Coronary artery (tissue), 2 donors: ENCODE results near the gene C4orf51.

ENCODE experiments used
- DNase-seq: peaks from one replicate; pipeline ENCODE4 v3.0.0-alpha.2; 2017; ENCODE audit warnings: low spot score
- H3K27ac ChIP-seq, 2 donors: fragments of 200-600 bp; sonication (generic); one replicate each; pipeline ENCODE4 v1.5.1; 2016 to 2019
- H3K4me3 ChIP-seq: fragments of 200-600 bp; sonication (generic); 2 replicates; pipeline ENCODE4 v1.5.1; 2016; ENCODE audit warnings: mild to moderate bottlenecking, moderate library complexity
- TF ChIP-seq, protein P1 (sequence below): fragments of 200-600 bp; sonication (generic); IDR thresholded peaks from one replicate; pipeline ENCODE4 v1.5.1; 2019; ENCODE audit warnings: antibody characterized with exemption

The C4orf51 gene

DNA sequence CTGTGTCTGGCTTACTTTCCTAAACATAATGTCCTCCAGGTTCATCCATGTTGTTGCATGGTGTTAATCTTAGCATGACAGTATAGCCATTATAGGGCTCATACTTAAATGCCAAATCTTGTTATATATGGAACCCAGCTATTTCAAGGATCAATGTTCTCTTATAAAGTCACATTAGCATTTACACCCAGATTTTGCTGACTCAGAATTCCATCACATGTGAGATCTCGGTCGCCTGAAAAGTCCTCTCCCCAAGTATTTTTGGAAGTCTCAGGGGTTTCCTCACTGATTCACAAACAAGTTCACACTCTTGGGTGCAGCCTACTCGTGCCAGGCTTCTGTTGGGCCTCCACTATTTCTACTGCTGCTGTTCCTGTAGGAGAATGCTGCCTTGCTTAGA, 19.9 kb upstream of the C4orf51 start:
- H3K4me3 ChIP-seq, result no peak overlapping the region
- no peak overlapping the region for H3K27ac ChIP-seq
- TF ChIP-seq, protein P1, sequence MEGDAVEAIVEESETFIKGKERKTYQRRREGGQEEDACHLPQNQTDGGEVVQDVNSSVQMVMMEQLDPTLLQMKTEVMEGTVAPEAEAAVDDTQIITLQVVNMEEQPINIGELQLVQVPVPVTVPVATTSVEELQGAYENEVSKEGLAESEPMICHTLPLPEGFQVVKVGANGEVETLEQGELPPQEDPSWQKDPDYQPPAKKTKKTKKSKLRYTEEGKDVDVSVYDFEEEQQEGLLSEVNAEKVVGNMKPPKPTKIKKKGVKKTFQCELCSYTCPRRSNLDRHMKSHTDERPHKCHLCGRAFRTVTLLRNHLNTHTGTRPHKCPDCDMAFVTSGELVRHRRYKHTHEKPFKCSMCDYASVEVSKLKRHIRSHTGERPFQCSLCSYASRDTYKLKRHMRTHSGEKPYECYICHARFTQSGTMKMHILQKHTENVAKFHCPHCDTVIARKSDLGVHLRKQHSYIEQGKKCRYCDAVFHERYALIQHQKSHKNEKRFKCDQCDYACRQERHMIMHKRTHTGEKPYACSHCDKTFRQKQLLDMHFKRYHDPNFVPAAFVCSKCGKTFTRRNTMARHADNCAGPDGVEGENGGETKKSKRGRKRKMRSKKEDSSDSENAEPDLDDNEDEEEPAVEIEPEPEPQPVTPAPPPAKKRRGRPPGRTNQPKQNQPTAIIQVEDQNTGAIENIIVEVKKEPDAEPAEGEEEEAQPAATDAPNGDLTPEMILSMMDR, result no peak
- DNase-seq, result no peak

DNA sequence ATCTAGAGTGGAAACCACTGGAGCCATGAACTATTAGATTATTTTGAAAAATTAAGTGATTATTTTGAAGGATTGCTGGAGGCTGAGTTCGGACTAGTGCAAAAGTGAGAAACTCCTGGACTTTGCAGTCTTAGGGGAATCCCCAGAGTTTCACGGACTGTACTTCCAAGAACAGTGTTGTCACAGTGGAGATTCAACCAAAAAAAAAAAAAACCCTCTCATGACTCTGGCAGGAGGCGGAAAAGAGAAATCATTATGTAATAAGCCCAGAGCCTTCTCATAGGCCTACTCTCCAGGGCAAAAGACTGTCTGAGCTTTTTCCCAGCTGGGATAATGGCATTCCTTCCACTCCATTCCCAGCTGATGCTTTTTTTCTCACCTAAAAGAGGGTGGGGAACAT, 16.8 kb upstream of the C4orf51 start:
- TF ChIP-seq, protein P1, result no peak
- Histone ChIP-seq H3K27ac (no peak overlapping the region), H3K4me3 (no peak overlapping the region)
- no peak for DNase-seq

DNA sequence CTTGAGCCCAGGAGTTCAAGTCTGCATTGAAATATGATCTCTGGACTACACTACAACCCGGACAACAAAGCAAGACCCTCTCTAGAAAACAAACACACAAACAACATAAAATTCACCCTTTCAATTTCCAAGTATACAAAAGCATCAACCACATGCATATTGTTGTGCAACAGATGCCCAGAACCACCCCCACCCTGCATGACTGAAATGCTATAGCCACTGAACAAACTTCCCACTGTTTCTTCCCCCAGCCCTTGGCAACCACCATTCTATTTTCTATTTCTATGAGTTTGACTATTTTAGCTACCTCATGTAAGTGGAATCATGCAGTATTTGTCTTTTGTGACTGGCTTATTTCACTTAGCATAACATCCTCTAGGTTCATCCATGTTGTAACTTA, 14.2 kb upstream of the C4orf51 start:
- no peak for DNase-seq
- Histone ChIP-seq H3K4me3 (no peak overlapping the region), H3K27ac (no peak overlapping the region)
- TF ChIP-seq, protein P1, result no peak

DNA sequence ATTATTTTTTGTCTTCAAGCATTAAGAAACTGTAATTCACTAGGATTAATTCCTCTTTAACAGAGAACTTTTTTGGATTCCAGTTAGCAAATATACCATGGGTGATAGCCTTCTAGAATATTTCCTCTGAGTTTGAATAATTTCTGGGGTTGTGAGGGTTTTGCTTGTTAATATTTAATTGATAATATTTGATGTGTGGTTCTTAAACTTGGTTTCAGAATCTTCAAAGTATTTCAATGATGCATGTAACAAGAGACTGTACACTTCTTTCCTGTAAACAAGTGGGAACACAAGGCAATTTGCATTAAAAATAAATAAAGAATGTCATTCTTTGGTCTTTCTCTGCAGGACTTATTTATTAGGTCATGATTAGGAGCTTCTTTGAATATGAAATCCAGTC, 9.5 kb upstream of the C4orf51 start:
- TF ChIP-seq, protein P1, result no peak
- DNase-seq, result no peak
- Histone ChIP-seq H3K27ac (no peak overlapping the region), H3K4me3 (no peak overlapping the region)

DNA sequence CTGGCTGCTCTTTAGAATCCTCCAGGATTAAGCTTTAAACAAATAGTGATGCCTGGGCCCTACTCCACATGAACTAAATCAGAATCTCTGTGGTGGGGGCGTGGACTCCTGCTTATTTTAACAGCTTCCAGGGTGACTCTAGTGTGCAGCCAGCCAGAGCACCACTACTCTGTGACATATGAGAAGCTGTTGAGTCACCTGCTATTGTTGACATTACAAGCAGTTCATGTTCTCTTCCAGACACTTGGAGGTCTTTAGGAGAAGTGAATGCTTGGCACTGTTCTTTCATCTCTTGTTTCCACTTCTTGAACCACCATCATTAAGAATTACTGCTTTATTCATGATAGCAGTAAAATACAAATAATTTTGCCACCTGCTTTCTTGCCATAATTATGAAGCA, 426 bp upstream of the C4orf51 start:
- Histone ChIP-seq H3K4me3 (no peak overlapping the region), H3K27ac (peak overlapping the region in 1 of 2 donors; percentile 27)
- no peak for DNase-seq
- TF ChIP-seq, protein P1, result no peak

DNA sequence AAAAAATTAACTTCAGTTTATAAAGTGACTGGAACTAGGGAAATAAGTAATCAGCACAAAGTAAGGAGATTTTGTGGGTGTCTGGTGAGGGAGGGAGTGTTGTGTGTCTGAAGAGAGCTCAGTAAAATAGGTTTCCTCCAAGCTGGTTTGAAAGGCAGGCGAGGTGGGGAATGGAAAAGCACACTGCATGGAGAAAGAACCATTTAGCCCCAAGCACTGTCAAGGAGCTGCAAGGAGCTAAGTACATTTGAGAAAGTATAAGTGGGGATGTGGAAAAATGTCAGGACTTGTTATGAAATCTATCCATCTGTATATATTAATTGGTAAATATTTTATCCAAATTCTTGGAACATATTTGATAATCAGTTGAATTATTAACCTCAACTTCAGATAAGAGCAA, 956 bp downstream of the C4orf51 start:
- Histone ChIP-seq H3K27ac (no peak overlapping the region), H3K4me3 (no peak overlapping the region)
- no peak for DNase-seq
- TF ChIP-seq, protein P1, result no peak

DNA sequence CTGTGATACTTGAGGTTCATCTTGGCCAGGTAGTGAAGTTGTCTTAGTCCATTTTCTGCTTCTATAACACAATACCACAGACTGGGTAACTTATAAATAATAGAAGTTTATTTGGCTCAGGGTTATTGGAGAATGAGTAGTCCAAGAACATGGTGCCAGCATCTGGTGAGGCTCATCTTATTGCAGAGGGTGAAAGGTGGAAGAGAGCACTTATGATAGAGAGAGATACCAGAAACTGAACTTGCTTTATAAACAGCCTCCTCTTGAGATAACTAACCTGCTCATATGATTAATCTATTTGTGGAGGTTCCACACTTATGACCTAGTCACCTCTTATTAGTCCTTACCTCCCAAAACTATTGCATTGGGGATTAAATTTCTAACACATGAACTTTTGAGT, 1.6 kb downstream of the C4orf51 start:
- Histone ChIP-seq H3K4me3 (no peak overlapping the region), H3K27ac (no peak overlapping the region)
- TF ChIP-seq, protein P1, result no peak
- DNase-seq, result no peak
